Endothelial cell of umbilical vein (primary cell): ENCODE data around the gene NRGN. TPM values are rescaled to one million over a fixed set of nuclear protein-coding genes. Genes with fewer than 3 reads are reported as not detected.

ENCODE experiments used
- BruUV-seq: library from RNA; stranded (reverse); fragments of 400-500 nt; replicated peaks from 2 replicates; lab custom pipeline; 2021; lab: Mats Ljungman, UMichigan
- CTCF ChIA-PET: fragments of 300-600, 350-600 bp; sonication (Branson Sonifier 250); formaldehyde crosslinking; loops from one replicate; lab custom pipeline; 2021; ENCODE audit warnings: antibody characterized with exemption, inconsistent platforms; lab: Charles Lee
- POLR2A ChIA-PET: fragments of 300-600, 350-600 bp; sonication (Branson Sonifier 250); formaldehyde crosslinking; loops from one replicate; lab custom pipeline; 2021; ENCODE audit warnings: antibody characterized with exemption, inconsistent platforms; lab: Charles Lee
- DNase-seq: peaks from one replicate; pipeline ENCODE4 v3.0.0-alpha.2; 2011; ENCODE audit warnings: low read depth, low spot score
- FAIRE-seq: peaks from 2 replicates; lab custom pipeline; 2011; peaks lifted over from hg19 to GRCh38; lab: Jason Lieb, UNC
- H2AFZ ChIP-seq: 2 replicates; pipeline ENCODE4 v1.6.0; 2012; ENCODE audit warnings: low read depth, low read length, control low read depth, inconsistent platforms
- H3K27ac ChIP-seq: 2 replicates; pipeline ENCODE4 v1.5.1; 2011; ENCODE audit warnings: low read depth, mild to moderate bottlenecking, control low read depth, low read length, moderate library complexity; ENCODE audit not compliant: insufficient read depth
- H3K27me3 ChIP-seq, 2 experiments: 2 replicates each; pipeline versions ENCODE4 v1.6.0 to v1.6.1; 2011; ENCODE audit warnings: low read length in 2 of 2, mixed read lengths in 1 of 2; ENCODE audit not compliant: control insufficient read depth in 2 of 2, insufficient read depth in 2 of 2
- H3K36me3 ChIP-seq, 2 experiments: 2 replicates in 1 of 2; 3 replicates in 1 of 2; pipeline ENCODE4 v1.5.1; 2011; ENCODE audit warnings: low read length in 2 of 2, mild to moderate bottlenecking in 1 of 2, moderate library complexity in 1 of 2; ENCODE audit not compliant: control insufficient read depth in 2 of 2, insufficient read depth in 2 of 2; ENCODE audit errors: extremely low read depth in 1 of 2
- H3K4me1 ChIP-seq: 3 replicates; pipeline ENCODE4 v1.5.1; 2011; ENCODE audit warnings: mild to moderate bottlenecking, low read length; ENCODE audit not compliant: control insufficient read depth, insufficient read depth; ENCODE audit errors: extremely low read depth
- H3K4me2 ChIP-seq: 2 replicates; pipeline ENCODE4 v1.6.1; 2011; ENCODE audit warnings: low read length, control low read depth, mixed read lengths; ENCODE audit not compliant: insufficient read depth
- H3K4me3 ChIP-seq, 3 experiments: fragments of 200-600 bp in 1 of 3; sonication (generic), shearing (Covaris generic) in 1 of 3; replicated peaks in 1 of 3; 2 replicates each; pipeline ENCODE4 v1.5.1; 2011 to 2016; ENCODE audit warnings: control low read depth in 3 of 3, low read length in 3 of 3, mild to moderate bottlenecking in 2 of 3, inconsistent platforms in 1 of 3, low read depth in 1 of 3, moderate library complexity in 1 of 3; ENCODE audit not compliant: insufficient read depth in 1 of 3
- H3K79me2 ChIP-seq: 2 replicates; pipeline ENCODE4 v1.6.0; 2012; ENCODE audit warnings: low read length, inconsistent platforms; ENCODE audit not compliant: control insufficient read depth, insufficient read depth
- H3K9ac ChIP-seq: replicated peaks from 2 replicates; pipeline ENCODE3; 2011; ENCODE audit warnings: low read length, control low read depth; ENCODE audit not compliant: insufficient read depth; ENCODE audit errors: extremely low read depth
- H3K9me1 ChIP-seq: replicated peaks from 3 replicates; pipeline ENCODE4 v1.6.0; 2011; ENCODE audit warnings: mild to moderate bottlenecking, low read length; ENCODE audit not compliant: control insufficient read depth, insufficient read depth; ENCODE audit errors: extremely low read depth
- H3K9me3 ChIP-seq: replicated peaks from 2 replicates; pipeline ENCODE4 v1.5.1; 2012; ENCODE audit warnings: low read length, inconsistent platforms; ENCODE audit not compliant: control insufficient read depth, insufficient read depth
- H4K20me1 ChIP-seq: replicated peaks from 2 replicates; pipeline ENCODE3; 2011; ENCODE audit warnings: mild to moderate bottlenecking, low read length; ENCODE audit not compliant: control insufficient read depth, insufficient read depth; ENCODE audit errors: extremely low read depth
- CTCF ChIP-seq, 2 donors: IDR thresholded peaks; 1 replicate in 1 of 2; 2 replicates in 1 of 2; pipeline ENCODE4 v1.5.1; 2011; ENCODE audit warnings: low read length in 2 of 2, mild to moderate bottlenecking in 2 of 2, moderate library complexity in 2 of 2, control low read depth in 1 of 2, inconsistent platforms in 1 of 2, low read depth in 1 of 2; ENCODE audit not compliant: insufficient read depth in 1 of 2; ENCODE audit errors: extremely low read depth in 1 of 2
- EZH2 ChIP-seq: IDR thresholded peaks from 2 replicates; pipeline ENCODE4 v1.6.1; 2012; ENCODE audit warnings: borderline replicate concordance, low read depth, mild to moderate bottlenecking, moderate library complexity, low read length, inconsistent platforms; ENCODE audit not compliant: severe bottlenecking
- FOS ChIP-seq: IDR thresholded peaks from 2 replicates; pipeline ENCODE4 v1.6.1; 2011; ENCODE audit warnings: mild to moderate bottlenecking, low read length, moderate library complexity, borderline replicate concordance; ENCODE audit not compliant: insufficient read depth
- GATA2 ChIP-seq: IDR thresholded peaks from 2 replicates; pipeline ENCODE4 v1.7.0; 2011; ENCODE audit warnings: low read depth, mild to moderate bottlenecking, moderate library complexity, mixed read lengths, low read length; ENCODE audit not compliant: insufficient read length, insufficient read depth
- JUN ChIP-seq: IDR thresholded peaks from 2 replicates; pipeline ENCODE4 v1.6.1; 2011; ENCODE audit warnings: borderline replicate concordance, low read depth; ENCODE audit not compliant: insufficient read length, insufficient read depth
- MAX ChIP-seq: IDR thresholded peaks from 2 replicates; pipeline ENCODE4 v1.6.1; 2011; ENCODE audit not compliant: insufficient read depth, insufficient read length
- MYC ChIP-seq: IDR thresholded peaks from one replicate; pipeline ENCODE4 v1.6.1; 2011; ENCODE audit warnings: mild to moderate bottlenecking, low read depth, low read length
- POLR2A ChIP-seq: IDR thresholded peaks from 2 replicates; pipeline ENCODE4 v1.6.1; 2012; ENCODE audit warnings: low read depth, mild to moderate bottlenecking, control low read depth, low read length
- POLR2AphosphoS5 ChIP-seq: IDR thresholded peaks from 2 replicates; pipeline ENCODE4 v1.6.1; 2012; ENCODE audit warnings: low read depth, mild to moderate bottlenecking, control low read depth, low read length, moderate library complexity; ENCODE audit not compliant: insufficient read depth
- dilution Hi-C: fragments of 300-500 bp; cut with MboI; formaldehyde crosslinking; loops from one replicate; pipeline ENCODE4 v1.15.0; 2019; ENCODE audit warnings: low sequenced_read_pairs; ENCODE audit not compliant: extremely low pct_ligation_motif_present
- intact Hi-C: fragments of 100-400 bp; cut with micrococcal nuclease; formaldehyde crosslinking; loops from one replicate; pipeline ENCODE4 v1.10.0; 2022
- polyA plus RNA-seq, 4 experiments: library from polyadenylated mRNA; depleted of rRNA in 3 of 4; stranded (reverse) in 3 of 4; unstranded in 1 of 4; fragments of >200 nt; gene quantifications; 2 replicates each; pipeline versions ENCODE4 v1.2.1 to v1.2.3, GENCODE V29; 2011 to 2012; ENCODE audit warnings: missing spikeins in 1 of 4
- total RNA-seq: library from RNA; stranded (reverse); gene quantifications from 2 replicates; pipeline ENCODE4 v1.2.3, GENCODE V29; 2021

The NRGN gene
- total and polyA plus RNA-seq, 2 donors (not counting 3 experiments of a cell fraction or from before 2014, with no cell fraction given): 29.1 to 33.5 TPM

GRCh38 chr11:124760205-124760652 is 20.5 kb downstream of the NRGN start:
- intact Hi-C loops (no loop called here), dilution Hi-C loops (no loop called here)
- Histone ChIP-seq H3K27me3 (no peaks in the 10 kb centered on the region), H3K4me3 (peak overlapping the region; percentile 62 to 97 (median 64)), H3K4me1 (peaks cover 52% of the 10 kb centered on the region), H3K27ac (peak overlapping the region; percentile 100), H3K9me1 (no peaks in the 10 kb centered on the region), H3K79me2 (peaks cover 71% of the 10 kb centered on the region), H3K36me3 (peaks cover 13% of the 10 kb centered on the region in 2 experiments), H3K4me2 (peak overlapping the region; percentile 77), H2AFZ (no peak overlapping the region), H4K20me1 (no peaks in the 10 kb centered on the region), H3K9me3 (no peaks in the 10 kb centered on the region), H3K9ac (peak overlapping the region; percentile 98)
- CTCF ChIA-PET: interaction anchor here (1.0 to 13.1 kb wide), 15 partner anchors 9 to 116 kb away, joined by 3 to 301 read pairs (median 16); partner anchors contain the start of genes NRGN, ROBO3, SIAE and SPA17
- BruUV-seq: TSS peak; percentile 87
- FAIRE-seq (peak; percentile 21), DNase-seq (peak; percentile 59)
- POLR2A ChIA-PET: interaction anchor here (0.9 to 5.9 kb wide), 4 partner anchors 12 to 41 kb away, joined by 3 to 67 read pairs (median 4); no protein-coding TSS in a partner anchor
- TF ChIP-seq GATA2: no peak
- no peak for TF ChIP-seq MYC
- TF ChIP-seq POLR2A: no peak
- TF ChIP-seq POLR2AphosphoS5: no peak
- TF ChIP-seq JUN: no peak
- no peak for TF ChIP-seq CTCF (IDR thresholded peaks at IDR 0.05; ENCODE audit: extremely low read depth in 1 of 2, insufficient read depth in 1 of 2, low read depth in 1 of 2, low read length in 2 of 2)
- no peak for TF ChIP-seq EZH2
- TF ChIP-seq MAX: no peak
- TF ChIP-seq FOS: no peak
